Measurements from ENCODE around the gene RANBP3. TPM values are rescaled to one million over a fixed set of nuclear protein-coding genes. Genes with fewer than 3 reads are reported as not detected.

The RANBP3 gene
- total and polyA plus RNA-seq, 2 of the 8 experiments (the other 6 are each of a cell fraction or from before 2014, with no cell fraction given), result 95.4 to 122 TPM

- Histone ChIP-seq H2BK120ac (replicated peaks; ENCODE audit: low read depth, low read length) (no peak overlapping the region), H3K9ac (replicated peaks in 1 of 4; ENCODE audit: extremely low read depth in 1 of 4, low read depth in 3 of 4, low read length in 3 of 4) (no peak overlapping the region; a peak in 1 of 7 replicates), H3K23me2 (ENCODE audit: low read depth, low read length) (no peaks in the 10 kb centered on the region; the same call in 1 of the 2 replicates), H4K8ac (ENCODE audit: extremely low read depth, insufficient read depth, low read length) (no peak overlapping the region), H4K5ac (ENCODE audit: insufficient read length, low read depth, low read length) (no peak overlapping the region), H3K14ac (ENCODE audit: insufficient read length) (no peak overlapping the region), H3K23ac (ENCODE audit: insufficient read length) (no peak overlapping the region), H3K79me1 (ENCODE audit: low read depth, low read length) (no peaks in the 10 kb centered on the region), H2BK20ac (ENCODE audit: low read length) (no peak overlapping the region), H4K20me1 (replicated peaks in 1 of 2; ENCODE audit: control insufficient read depth in 1 of 2, insufficient read depth in 2 of 2, low read length in 2 of 2) (no peaks in the 10 kb centered on the region), H3K27me3 (replicated peaks in 1 of 4; ENCODE audit: control insufficient read depth in 3 of 4, extremely low read depth in 1 of 4, insufficient read depth in 3 of 4, low read length in 3 of 4) (peaks cover 0 to 3% (median 0%) of the 10 kb centered on the region in 4 experiments; a peak in 2 of 7 replicates), H3K36me3 (ENCODE audit: control insufficient read depth in 2 of 4, insufficient read depth in 4 of 4, low read length in 3 of 4) (no peaks in the 10 kb centered on the region), H2AK5ac (ENCODE audit: low read depth, low read length) (no peak overlapping the region), H2BK15ac (ENCODE audit: low read length) (no peak overlapping the region), H3K4me3 (ENCODE audit: extremely low read depth in 1 of 4, insufficient read depth in 2 of 4, low read depth in 3 of 4, low read length in 4 of 4) (no peak overlapping the region), H3K9me3 (ENCODE audit: insufficient read depth in 2 of 2, low read depth in 1 of 2, low read length in 1 of 2) (0 out of 4 replicates have a peak, but pooled peaks cover 0 to 2% of the 10 kb centered on the region in 2 experiments), H3K79me2 (ENCODE audit: control insufficient read depth in 1 of 2, insufficient read depth in 2 of 2, low read length in 2 of 2) (no peaks in the 10 kb centered on the region), H3K18ac (ENCODE audit: extremely low read depth, low read length) (no peak overlapping the region), H2BK5ac (ENCODE audit: low read depth, low read length) (no peak overlapping the region), H3K4me2 (ENCODE audit: insufficient read depth in 1 of 2, low read depth in 2 of 2, low read length in 2 of 2) (no peak overlapping the region), H2BK12ac (ENCODE audit: low read depth, low read length) (no peak overlapping the region), H3K4me1 (replicated peaks in 1 of 4; ENCODE audit: control insufficient read depth in 3 of 4, insufficient read depth in 4 of 4, low read length in 3 of 4) (peaks cover 0 to 3% (median 0%) of the 10 kb centered on the region in 4 experiments; a peak in 1 of 7 replicates), H4K91ac (replicated peaks; ENCODE audit: insufficient read length, low read length) (no peak overlapping the region), H2AFZ (ENCODE audit: low read length) (no peak overlapping the region), H3K56ac (replicated peaks; ENCODE audit: insufficient read length, low read depth, low read length) (no peak overlapping the region), H3K27ac (ENCODE audit: low read depth, low read length) (no peak overlapping the region), H3K4ac (replicated peaks; ENCODE audit: insufficient read length, low read depth, low read length) (no peak overlapping the region)
- 85% methylated on average over 13 of the region's 13 CpGs; no CpG with 5 or more reads in 1 of the 2 experiments for WGBS, 2 experiments (ENCODE audit: extremely low coverage in 1 of 2, insufficient coverage in 1 of 2, insufficient read length in 1 of 2, insufficient replicate concordance in 2 of 2, low coverage in 1 of 2, low lambda C conversion rate in 2 of 2, missing lambda C conversion rate in 1 of 2)
- DNase-seq (ENCODE audit: low read depth in 1 of 2, low spot score in 2 of 2) (no peak), FAIRE-seq (no peak)
- POLR2A ChIA-PET (ENCODE audit: partially characterized antibody), result interaction anchor here (0.9 to 1.6 kb wide), 3 partner anchors 17 to 28 kb away, joined by 3 to 7 read pairs (median 5); no protein-coding TSS in a partner anchor
- CTCF ChIA-PET (ENCODE audit: partially characterized antibody), result interaction anchor here (0.8 to 3.5 kb wide), 8 partner anchors 9 to 303 kb away, joined by 3 to 34 read pairs (median 4); partner anchors contain the start of gene RPL36
Observed at GRCh38 chr19:5993201-5993600, 15.3 kb upstream of the RANBP3 start.

All from H1 (cell line).